GM18867 (cell line): Measurements from ENCODE around the gene AKT3.
"Not testable (repeated sequence)": the region's sequence is repeated elsewhere in the genome, so short reads cannot be mapped to it uniquely, and the experiment has no call there.

Experiments
- ATAC-seq: cut with Tn5 transposase; IDR thresholded peaks from one replicate; pipeline ENCODE4 v1.9.1; 2021; ENCODE audit warnings: mild to moderate bottlenecking, moderate library complexity; ENCODE audit not compliant: unreplicated experiment

Gene AKT3

DNA sequence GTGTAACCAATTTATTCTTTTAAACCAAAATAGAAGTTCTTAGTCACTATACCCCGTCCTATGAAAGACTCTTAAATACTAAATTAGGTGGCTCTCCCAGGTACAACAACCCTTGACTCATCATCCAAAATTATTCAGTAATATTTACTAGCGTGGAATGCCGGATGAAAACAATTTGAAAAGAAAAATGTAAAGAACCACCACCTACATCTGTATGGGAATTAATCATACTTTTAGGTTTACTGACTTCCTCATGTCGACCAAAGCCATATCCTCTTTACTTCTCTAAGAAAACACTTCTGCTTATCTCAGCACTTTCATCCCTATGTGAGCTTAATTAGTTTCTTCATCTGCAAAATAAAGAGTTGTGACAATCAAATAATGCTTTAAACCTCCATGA is 139.6 kb downstream of the AKT3 start:
- no peak for ATAC-seq

- ATAC-seq = no peak
Observed at GRCh38 chr1:243708210-243708609, 141.8 kb downstream of the AKT3 start.

- no peak for ATAC-seq
Observed at GRCh38 chr1:243706563-243706962, 143.5 kb downstream of the AKT3 start.

- ATAC-seq = no peak
Observed at GRCh38 chr1:243705585-243705984, 144.5 kb downstream of the AKT3 start.

- no peak for ATAC-seq
Observed at GRCh38 chr1:243701872-243702271, 148.2 kb downstream of the AKT3 start.

DNA sequence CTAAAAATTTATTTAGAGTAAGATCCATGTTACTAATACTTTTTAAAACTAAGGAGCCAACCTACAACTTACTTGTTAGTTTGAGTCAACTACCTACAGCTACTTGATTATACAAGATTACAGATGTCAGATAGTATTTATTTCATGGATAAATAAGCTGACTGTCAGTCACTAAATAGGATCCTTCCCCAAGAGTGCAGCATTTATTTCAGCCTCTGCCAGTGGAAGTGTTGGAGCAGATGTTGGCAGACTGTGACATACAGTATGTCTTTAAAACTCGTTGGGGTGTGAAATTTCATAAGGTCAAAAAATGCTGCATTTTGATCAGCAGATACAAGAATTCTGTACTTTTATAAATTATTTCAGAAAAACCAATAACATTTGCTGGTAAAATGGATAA is 156.2 kb downstream of the AKT3 start:
- ATAC-seq = no peak

GRCh38 chr1:243686159-243686558 is 163.9 kb downstream of the AKT3 start:
- no peak for ATAC-seq

DNA sequence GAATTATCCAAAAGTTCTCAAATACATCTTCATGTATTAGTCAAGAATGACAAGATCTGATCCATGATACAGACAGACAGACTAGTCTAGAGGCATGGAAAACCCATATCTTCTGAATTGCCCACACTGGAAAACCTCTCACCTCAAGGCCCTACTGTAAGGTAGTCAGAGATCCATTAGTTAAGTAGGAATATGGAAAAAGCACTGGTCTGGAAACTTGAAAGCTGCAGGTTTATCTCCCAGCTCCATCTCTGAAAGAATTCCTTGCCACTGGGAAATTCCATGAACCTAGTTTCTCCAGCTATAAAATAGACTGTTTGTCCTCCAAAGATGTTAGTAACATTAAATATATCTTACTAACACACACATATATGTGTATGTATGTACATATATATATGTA is 169.2 kb downstream of the AKT3 start:
- ATAC-seq = no peak

DNA sequence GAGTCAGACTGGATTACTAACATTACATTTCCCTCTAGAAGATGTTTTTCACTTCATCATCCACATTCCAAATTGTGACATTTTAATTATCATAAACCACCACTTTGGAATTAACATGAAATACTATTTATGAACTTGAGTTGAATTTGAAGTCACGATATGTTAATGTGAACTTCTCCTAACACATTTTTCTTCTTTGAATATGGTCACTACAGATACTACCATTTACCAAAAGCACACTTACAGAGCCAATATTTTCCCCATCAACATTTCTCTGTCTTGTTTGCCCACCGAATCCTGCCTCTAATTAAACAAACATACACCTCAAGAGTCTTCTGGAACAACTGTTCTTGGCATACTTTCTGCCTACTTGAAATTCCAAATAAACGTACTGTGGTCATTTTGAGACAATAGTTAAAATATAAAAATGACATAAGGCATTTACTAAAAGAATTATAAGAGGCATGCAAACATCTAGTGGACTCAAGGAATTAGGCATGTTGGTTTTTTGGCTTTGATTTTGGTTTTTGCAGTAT is 177.4 kb downstream of the AKT3 start:
- no peak for ATAC-seq

GRCh38 chr1:243667591-243667990 is 182.5 kb downstream of the AKT3 start:
- peak; percentile 78 for ATAC-seq

DNA sequence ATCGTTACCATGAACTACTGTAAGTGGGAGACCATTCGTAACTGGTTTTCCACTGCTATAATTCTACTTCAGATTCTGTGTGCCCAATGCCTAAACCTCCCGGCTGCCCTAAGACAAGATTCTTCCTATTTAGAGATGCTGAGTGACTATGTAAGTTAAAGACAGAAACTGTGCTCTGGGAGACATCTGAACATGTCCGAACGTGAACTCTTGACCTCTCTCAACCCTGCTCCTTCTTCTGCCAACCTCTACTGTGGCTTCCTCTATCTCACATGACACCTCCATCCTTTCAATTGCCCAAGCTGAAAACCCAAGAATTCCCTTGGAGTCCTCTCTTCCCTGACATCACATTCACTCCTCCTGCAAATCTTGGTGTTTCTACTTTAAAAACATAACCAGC is 182.9 kb downstream of the AKT3 start:
- no peak for ATAC-seq

DNA sequence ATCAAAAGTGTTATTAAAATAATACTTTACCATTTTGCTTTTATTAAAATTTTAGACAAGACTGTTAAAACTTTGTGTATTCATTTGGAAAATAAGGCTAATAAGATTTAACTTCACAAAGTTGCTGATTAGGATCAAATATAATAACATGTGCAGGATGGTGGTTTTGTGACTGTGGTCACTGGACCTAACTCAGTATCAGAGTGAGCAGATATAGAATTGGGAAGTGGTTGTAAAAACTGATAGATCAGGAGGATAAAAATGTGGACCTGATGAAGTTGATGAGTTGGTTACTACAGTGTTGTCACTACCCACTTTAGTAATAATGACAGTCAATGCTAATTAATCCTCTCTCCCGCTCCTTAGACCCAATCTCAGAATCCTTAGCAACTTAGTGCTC is 186.4 kb downstream of the AKT3 start:
- ATAC-seq = no peak

GRCh38 chr1:243662169-243662568 is 187.9 kb downstream of the AKT3 start:
- not testable (repeated sequence) for ATAC-seq

DNA sequence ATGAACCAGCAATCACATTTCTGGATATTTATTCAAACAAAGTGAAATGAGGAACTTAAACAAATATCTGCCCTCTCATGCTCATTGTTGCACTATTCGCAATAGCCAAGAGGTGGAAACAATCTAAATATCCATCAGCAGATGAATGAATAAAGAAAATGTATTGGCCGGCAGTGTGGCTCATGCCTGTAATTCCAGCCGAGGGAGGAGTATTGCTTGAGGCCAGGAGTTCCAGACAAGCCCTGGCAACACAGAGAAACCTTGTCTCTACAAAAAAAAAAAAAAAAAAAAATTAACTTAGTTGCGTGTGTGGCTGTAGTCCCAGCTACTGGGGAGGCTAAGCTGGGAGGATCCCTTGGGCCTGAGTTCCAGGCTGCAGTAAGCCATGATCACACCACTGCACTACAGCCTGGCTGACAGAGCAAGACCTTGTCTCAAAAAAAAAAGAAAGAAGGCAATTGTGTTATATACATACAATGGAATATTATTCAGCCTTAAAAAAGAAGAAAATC is 191.4 kb downstream of the AKT3 start:
- no peak for ATAC-seq

GRCh38 chr1:243657793-243658192 is 192.2 kb downstream of the AKT3 start:
- no peak for ATAC-seq

- not testable (repeated sequence) for ATAC-seq
Observed at GRCh38 chr1:243649530-243649929, 200.5 kb downstream of the AKT3 start.

- no peak for ATAC-seq
Observed at GRCh38 chr1:243646841-243647240, 203.2 kb downstream of the AKT3 start.

GRCh38 chr1:243645281-243645680 is 204.8 kb downstream of the AKT3 start:
- no peak for ATAC-seq

GRCh38 chr1:243642936-243643335 is 207.1 kb downstream of the AKT3 start:
- ATAC-seq = no peak

DNA sequence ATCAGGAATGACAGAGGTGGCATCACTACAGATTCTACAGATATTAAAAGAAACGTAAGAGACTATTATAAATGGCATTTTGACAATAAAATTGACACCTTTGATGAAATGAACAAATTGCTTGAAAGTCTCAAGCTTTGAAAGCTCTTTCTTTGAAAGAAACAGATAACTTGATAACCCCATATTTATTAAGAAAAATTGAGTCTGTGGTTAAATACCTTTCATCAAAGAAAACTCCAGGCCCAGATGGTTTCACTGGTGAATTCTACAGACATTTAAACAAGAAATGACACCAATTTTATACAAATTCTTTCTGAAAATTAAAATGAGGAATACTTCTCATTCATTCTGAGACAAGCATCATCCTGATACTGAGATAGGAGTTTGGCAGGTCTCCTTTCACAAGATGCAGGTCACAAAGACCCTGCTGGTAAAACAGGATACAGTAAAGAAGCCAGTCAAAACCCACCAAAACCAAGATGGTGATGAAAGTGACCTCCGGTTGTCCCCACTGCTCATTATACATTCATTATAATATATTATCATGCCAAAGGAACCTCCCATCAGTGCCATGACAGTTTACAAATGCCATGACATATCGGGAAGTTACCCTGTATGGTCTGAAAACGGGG is 210.9 kb downstream of the AKT3 start:
- no peak for ATAC-seq

DNA sequence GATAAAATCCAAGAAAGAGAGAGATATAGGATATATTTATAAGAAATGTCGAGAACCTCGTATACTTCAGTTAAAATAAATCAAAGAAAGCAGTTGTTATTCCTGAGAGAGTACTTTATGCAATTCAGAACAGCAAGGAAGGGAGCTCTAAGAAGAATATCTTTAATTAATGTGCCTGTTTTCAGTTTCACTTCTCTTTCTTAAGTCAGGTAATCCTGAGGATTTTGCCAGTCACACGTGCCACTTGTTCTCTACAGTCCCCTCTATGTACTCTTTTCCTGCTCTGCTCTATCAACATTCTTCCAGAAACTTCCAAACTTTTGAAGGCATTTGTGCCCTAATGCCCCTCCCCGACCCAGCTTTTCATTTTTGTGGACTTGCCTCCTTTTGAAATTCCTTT is 211.9 kb downstream of the AKT3 start:
- ATAC-seq = no peak

DNA sequence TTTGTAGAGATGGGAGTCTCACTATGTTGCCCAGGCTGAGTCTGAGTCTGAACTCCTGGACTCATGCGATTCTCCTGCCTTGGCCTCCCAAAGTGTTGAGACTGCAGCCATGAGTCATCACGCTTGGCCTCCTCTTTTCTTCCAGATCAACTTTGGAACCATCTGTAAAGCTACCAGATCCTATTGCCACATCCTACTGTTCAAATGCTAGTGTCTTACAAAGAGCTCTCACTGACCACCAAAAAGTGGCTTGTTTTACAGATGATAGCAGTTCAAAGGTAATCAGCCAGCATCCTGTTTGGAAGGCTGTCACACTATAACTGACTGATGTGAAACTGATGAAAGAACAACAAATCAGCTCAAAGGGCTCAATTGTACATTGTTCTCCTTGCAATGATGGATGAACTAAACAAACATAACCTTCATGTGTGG is 221.6 kb downstream of the AKT3 start:
- ATAC-seq = no peak

GRCh38 chr1:243623841-243624240 is 226.2 kb downstream of the AKT3 start:
- no peak for ATAC-seq
